GM18870 (cell line): ENCODE measurements around the gene PTGER1.

Source experiments
- ATAC-seq: cut with Tn5 transposase; IDR thresholded peaks from one replicate; pipeline ENCODE4 v1.9.1; 2021; ENCODE audit warnings: moderate library complexity; ENCODE audit not compliant: unreplicated experiment

The PTGER1 gene

GRCh38 chr19:14502334-14503092 lies 27.4 kb upstream of the PTGER1 start:
- ATAC-seq, result no peak

GRCh38 chr19:14497228-14497921 lies 22.2 kb upstream of the PTGER1 start:
- no peak for ATAC-seq

- ATAC-seq, result no peak
Observed at GRCh38 chr19:14496834-14497227, 21.7 kb upstream of the PTGER1 start.

- ATAC-seq, result no peak
Observed at GRCh38 chr19:14496029-14496833, 21.1 kb upstream of the PTGER1 start, which contains the start of gene GIPC1. Gene GIPC1, minus strand, starts transcription at chr19:14496127. Its CDS starts 13,151 bp downstream, at chr19:14482976.

GRCh38 chr19:14495672-14496028 lies 20.5 kb upstream of the PTGER1 start:
- ATAC-seq, result no peak

GRCh38 chr19:14494910-14495671 lies 19.9 kb upstream of the PTGER1 start:
- ATAC-seq, result no peak

- ATAC-seq, result no peak
Observed at GRCh38 chr19:14494411-14494810, 19.3 kb upstream of the PTGER1 start.

- no peak for ATAC-seq
Observed at GRCh38 chr19:14492756-14493337, 17.7 kb upstream of the PTGER1 start.

- no peak for ATAC-seq
Observed at GRCh38 chr19:14487370-14488125, 12.4 kb upstream of the PTGER1 start.

GRCh38 chr19:14482172-14482941 lies 7.2 kb upstream of the PTGER1 start:
- no peak for ATAC-seq

- ATAC-seq, result no peak
Observed at GRCh38 chr19:14480700-14481079, 5.5 kb upstream of the PTGER1 start.

GRCh38 chr19:14479975-14480699 lies 5.0 kb upstream of the PTGER1 start:
- no peak for ATAC-seq

GRCh38 chr19:14479309-14479974 lies 4.3 kb upstream of the PTGER1 start:
- ATAC-seq, result no peak

- ATAC-seq, result no peak
Observed at GRCh38 chr19:14478113-14478545, 3.0 kb upstream of the PTGER1 start.

- ATAC-seq, result no peak
Observed at GRCh38 chr19:14477418-14478112, 2.4 kb upstream of the PTGER1 start.

GRCh38 chr19:14476673-14477401 lies 1.7 kb upstream of the PTGER1 start:
- no peak for ATAC-seq

- no peak for ATAC-seq
Observed at GRCh38 chr19:14476327-14476672, 1.1 kb upstream of the PTGER1 start.
